T-cell (primary cell): ENCODE measurements around the gene CXADR. TPM values are rescaled to one million over a fixed set of nuclear protein-coding genes. Genes with fewer than 3 reads are reported as not detected.
"Not testable (repeated sequence)": the region's sequence is repeated elsewhere in the genome, so short reads cannot be mapped to it uniquely, and the experiment has no call there.

ENCODE experiments used
- ATAC-seq, 4 experiments: fragments of 200-7000 bp in 3 of 4; fragments of 150-1000 bp in 1 of 4; cut with Tn5 transposase; replicated peaks in 1 of 4; 1 replicate in 3 of 4; 2 replicates in 1 of 4; pipeline ENCODE4 v1.10.0; 2021; ENCODE audit warnings: moderate library complexity in 3 of 4, mild to moderate bottlenecking in 2 of 4, moderate number of reproducible peaks in 1 of 4
- CTCF ChIA-PET, 2 donors: fragments of 300-600 bp; sonication (Branson Sonifier 250); formaldehyde crosslinking; loops; one replicate each; lab custom pipeline; 2022; ENCODE audit warnings: antibody characterized with exemption in 2 of 2; lab: Charles Lee
- POLR2A ChIA-PET, 2 donors: fragments of 300-600 bp; sonication (Branson Sonifier 250); formaldehyde crosslinking; loops; one replicate each; lab custom pipeline; 2022; ENCODE audit warnings: antibody characterized with exemption in 2 of 2; lab: Charles Lee
- DNase-seq, 35 experiments: peaks; one replicate each; pipeline versions ENCODE4 v3.0.0 to v3.0.0-alpha.2; 2013 to 2023
- H3K27ac ChIP-seq: one replicate; pipeline ENCODE4 v1.5.1; 2013; ENCODE audit warnings: low read length
- H3K27me3 ChIP-seq, 2 experiments: replicated peaks in 1 of 2; 1 replicate in 1 of 2; 2 replicates in 1 of 2; pipeline versions ENCODE4 v1.6.1 to v1.7.0; 2013; ENCODE audit warnings: low read length in 1 of 2, mixed read lengths in 1 of 2; ENCODE audit not compliant: control insufficient read depth in 2 of 2, insufficient read depth in 2 of 2; ENCODE audit errors: extremely low read depth in 1 of 2
- H3K36me3 ChIP-seq, 2 donors: 1 replicate in 1 of 2; 2 replicates in 1 of 2; pipeline versions ENCODE4 v1.6.1 to v1.7.0; 2013; ENCODE audit warnings: low read length in 1 of 2; ENCODE audit not compliant: control insufficient read depth in 2 of 2, insufficient read depth in 1 of 2; ENCODE audit errors: extremely low read depth in 1 of 2
- H3K4me1 ChIP-seq, 2 experiments: 1 replicate in 1 of 2; 2 replicates in 1 of 2; pipeline versions ENCODE4 v1.6.1 to v1.7.0; 2013; ENCODE audit warnings: low read length in 2 of 2, mixed read lengths in 1 of 2; ENCODE audit not compliant: insufficient read depth in 2 of 2, control insufficient read depth in 1 of 2; ENCODE audit errors: extremely low read depth in 1 of 2
- H3K4me3 ChIP-seq, 2 donors: 1 replicate in 1 of 2; 2 replicates in 1 of 2; pipeline versions ENCODE4 v1.5.1 to v1.7.0; 2013; ENCODE audit warnings: mild to moderate bottlenecking in 2 of 2, low read length in 1 of 2, moderate library complexity in 1 of 2; ENCODE audit not compliant: control insufficient read depth in 1 of 2; ENCODE audit errors: extremely low read depth in 1 of 2
- H3K9me3 ChIP-seq: 2 replicates; pipeline ENCODE4 v1.7.0; 2013
- H3K27ac Mint-ChIP-seq, 2 donors: one replicate each; pipeline ENCODE4 v1.8.0; 2020 to 2021; ENCODE audit warnings: mild to moderate bottlenecking in 2 of 2, mixed read lengths in 2 of 2
- H3K27me3 Mint-ChIP-seq, 2 donors: one replicate each; pipeline ENCODE4 v1.8.0; 2021 to 2022; ENCODE audit warnings: mixed read lengths in 2 of 2
- H3K36me3 Mint-ChIP-seq: one replicate; pipeline ENCODE4 v1.8.0; 2021; ENCODE audit warnings: mixed read lengths
- H3K4me1 Mint-ChIP-seq, 3 donors: one replicate each; pipeline ENCODE4 v1.8.0; 2020 to 2022; ENCODE audit warnings: mixed read lengths in 3 of 3, mild to moderate bottlenecking in 1 of 3
- H3K4me3 Mint-ChIP-seq, 3 donors: one replicate each; pipeline ENCODE4 v1.8.0; 2020 to 2022; ENCODE audit warnings: mild to moderate bottlenecking in 3 of 3, mixed read lengths in 3 of 3, moderate library complexity in 3 of 3
- H3K9me3 Mint-ChIP-seq, 3 donors: one replicate each; pipeline ENCODE4 v1.8.0; 2020 to 2022; ENCODE audit warnings: mixed read lengths in 3 of 3
- WGBS: methylation state at CpG from one replicate; pipeline ENCODE4 v1.1.5; 2013; ENCODE audit warnings: missing lambda C conversion rate; ENCODE audit not compliant: insufficient coverage; 5-methylcytosine and 5-hydroxymethylcytosine counted together
- total RNA-seq, 35 experiments: library from RNA in 6 of 35; stranded (reverse) in 6 of 35; fragments of 120-200 nt in 1 of 35; gene quantifications; one replicate each; pipeline versions ENCODE4 v1.2.1 to v1.2.4 and lab custom pipeline; 2013 to 2026

CXADR gene
- total RNA-seq, 5 donors from 2014 or later (not counting 1 experiment from before 2014, with no cell fraction given) = 0.35 to 0.95 (median 0.82) TPM

DNA sequence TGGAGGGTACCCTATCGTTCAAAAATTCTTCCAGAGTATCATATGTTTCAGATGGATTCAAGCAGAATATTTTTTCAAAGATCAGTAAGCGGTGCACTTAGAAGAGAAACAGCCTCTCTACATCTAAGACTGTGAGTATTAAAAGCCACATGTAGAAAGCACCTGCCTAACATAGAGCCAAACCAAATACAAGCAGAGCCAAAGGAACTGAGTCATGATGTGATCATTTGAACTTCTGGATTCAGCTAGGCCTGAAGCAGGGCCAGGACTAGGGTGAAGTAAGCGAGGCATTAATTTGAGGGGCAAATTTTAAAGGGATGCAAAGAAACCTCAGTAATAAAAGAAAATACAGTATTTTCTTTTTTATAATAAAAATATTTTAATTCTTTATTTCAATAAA lies 23.3 kb upstream of the CXADR start:
- H3K4me3 ChIP-seq, H3K9me3 ChIP-seq, ATAC-seq, H3K27ac ChIP-seq, POLR2A ChIA-PET, H3K4me1 ChIP-seq, H3K27ac Mint-ChIP-seq, H3K4me3 Mint-ChIP-seq, H3K27me3 ChIP-seq, DNase-seq, H3K36me3 ChIP-seq, H3K36me3 Mint-ChIP-seq, H3K4me1 Mint-ChIP-seq, CTCF ChIA-PET, H3K9me3 Mint-ChIP-seq: not testable (repeated sequence)
- no CpG with 5 or more reads among the region's 3 CpGs for WGBS
- H3K27me3 Mint-ChIP-seq = peaks cover 8 to 14% of the 10 kb centered on the region in 2 donors

DNA sequence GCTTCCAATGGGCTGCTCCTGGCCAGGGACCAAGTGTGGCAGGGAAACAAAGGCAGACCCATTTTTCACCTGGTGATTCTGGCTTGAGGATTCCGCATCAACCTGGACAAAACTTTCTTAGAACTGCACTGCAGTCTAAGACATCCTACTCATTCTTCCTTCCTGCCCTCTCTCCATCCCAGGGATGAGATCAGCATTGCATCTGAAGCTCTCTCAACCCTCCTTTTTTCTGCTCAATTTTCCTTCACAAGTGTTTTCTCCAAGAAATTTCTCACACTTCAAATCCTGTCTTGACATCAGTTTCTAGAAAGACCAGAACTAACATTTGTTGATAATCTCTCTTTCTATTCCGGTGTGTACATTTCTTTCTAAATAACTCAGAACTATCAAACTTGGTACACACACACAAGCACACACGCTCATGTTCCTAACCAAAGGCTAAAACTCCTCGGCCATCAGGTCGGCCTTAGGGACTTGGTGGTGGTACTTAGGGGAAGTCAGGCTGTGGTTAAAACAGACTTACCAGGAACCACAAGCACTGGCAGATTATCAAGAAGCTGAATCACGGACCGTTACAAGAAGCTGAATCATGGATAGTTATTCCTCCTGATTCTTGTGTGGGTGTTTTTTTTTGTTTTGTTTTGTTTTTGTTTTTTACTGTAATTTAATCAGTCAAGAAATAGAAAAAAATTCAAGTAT lies 21.0 kb upstream of the CXADR start:
- Histone ChIP-seq H3K4me1 (no peaks in the 10 kb centered on the region), H3K27ac (no peak overlapping the region), H3K4me3 (no peak overlapping the region), H3K9me3 (no peaks in the 10 kb centered on the region), H3K36me3 (no peaks in the 10 kb centered on the region), H3K27me3 (peaks cover 0 to 3% of the 10 kb centered on the region in 2 experiments)
- Mint-ChIP-seq H3K9me3 (no peaks in the 10 kb centered on the region), H3K27me3 (peaks cover 14 to 18% of the 10 kb centered on the region in 2 donors), H3K27ac (no peak overlapping the region), H3K4me1 (no peaks in the 10 kb centered on the region), H3K4me3 (no peak overlapping the region), H3K36me3 (no peaks in the 10 kb centered on the region)
- WGBS = 54% methylated on average over 2 of the region's 7 CpGs
- ChIA-PET CTCF (interaction anchor here in 1 of 2 donors (0.6 kb wide), 1 partner anchor 20 kb away, joined by 3 read pairs; no protein-coding TSS in a partner anchor), POLR2A (no interaction called here)
- DNase-seq (no peak), ATAC-seq (no peak)

DNA sequence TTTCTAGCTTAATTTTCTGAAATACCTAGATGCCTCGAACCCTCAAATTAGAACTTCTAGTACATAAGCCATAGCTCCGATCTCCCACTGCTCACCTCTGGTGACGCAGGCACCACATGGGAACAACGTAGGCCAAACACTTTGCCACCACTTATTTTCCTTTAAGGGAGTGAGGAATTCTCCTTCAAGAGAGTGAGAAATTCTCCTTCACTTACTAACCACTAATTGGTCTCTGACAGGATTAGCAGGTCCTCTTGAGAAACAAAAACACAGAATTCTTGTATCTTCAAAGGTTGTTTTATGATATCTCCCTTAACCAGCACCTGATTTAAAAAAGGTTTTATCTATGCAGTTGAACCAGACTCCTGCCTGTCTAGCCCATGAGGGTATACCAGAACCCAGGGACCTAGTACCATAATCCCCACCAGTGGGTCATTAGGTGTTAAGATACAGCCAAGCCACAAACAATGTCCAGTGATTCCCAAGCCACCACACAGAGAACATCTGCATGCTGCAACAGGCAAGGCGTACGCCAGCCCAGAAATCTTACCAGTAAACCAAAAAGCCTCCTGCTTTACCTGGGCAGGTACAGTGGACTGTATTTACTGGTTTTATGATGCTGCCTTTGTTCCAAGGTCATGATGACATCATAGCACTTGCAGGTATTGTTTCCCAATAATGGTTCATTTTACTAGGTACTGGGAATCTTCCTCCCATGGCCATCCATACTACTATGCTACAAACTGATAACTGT lies 20.3 kb upstream of the CXADR start:
- H3K27ac ChIP-seq = no peak overlapping the region
- no peaks in the 10 kb centered on the region for H3K4me1 ChIP-seq
- no peak overlapping the region for H3K4me3 ChIP-seq
- ChIA-PET POLR2A (no interaction called here), CTCF (interaction anchor here in 1 of 2 donors (0.6 kb wide), 1 partner anchor 19 kb away, joined by 3 read pairs; no protein-coding TSS in a partner anchor)
- Mint-ChIP-seq H3K4me1 (no peaks in the 10 kb centered on the region), H3K36me3 (no peaks in the 10 kb centered on the region), H3K4me3 (no peak overlapping the region), H3K27ac (no peak overlapping the region), H3K9me3 (no peaks in the 10 kb centered on the region), H3K27me3 (peaks cover 18 to 22% of the 10 kb centered on the region in 2 donors)
- H3K36me3 ChIP-seq = no peaks in the 10 kb centered on the region
- WGBS = no CpG with 5 or more reads among the region's 6 CpGs
- peaks cover 0 to 3% of the 10 kb centered on the region in 2 experiments for H3K27me3 ChIP-seq
- H3K9me3 ChIP-seq = no peaks in the 10 kb centered on the region
- DNase-seq (no peak), ATAC-seq (no peak)

DNA sequence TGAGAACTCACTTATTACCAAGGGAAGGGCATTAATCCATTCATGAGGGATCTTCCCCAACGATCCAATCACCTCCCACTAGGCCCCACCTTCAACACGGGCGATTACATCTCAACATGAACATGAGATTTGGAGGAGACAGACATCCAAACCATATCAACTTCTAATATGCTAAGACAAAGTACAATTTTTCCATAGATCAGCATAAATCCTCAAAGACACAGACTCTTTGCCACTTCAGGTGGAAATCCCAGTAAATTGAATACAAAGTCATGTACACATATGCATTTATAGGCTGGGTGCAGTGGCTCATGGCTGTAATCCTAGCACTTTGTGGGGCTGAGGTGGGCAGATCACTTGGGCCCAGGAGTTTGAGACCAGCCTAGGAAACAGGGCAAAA lies 18.8 kb upstream of the CXADR start:
- no peak overlapping the region for H3K27ac ChIP-seq
- POLR2A ChIA-PET = no interaction called here
- DNase-seq (no peak), ATAC-seq (no peak)
- no peaks in the 10 kb centered on the region for H3K36me3 Mint-ChIP-seq
- no peaks in the 10 kb centered on the region for H3K36me3 ChIP-seq
- H3K9me3 Mint-ChIP-seq = no peaks in the 10 kb centered on the region
- 68% methylated on average over 3 of the region's 3 CpGs for WGBS
- H3K27me3 Mint-ChIP-seq = peaks cover 18 to 22% of the 10 kb centered on the region in 2 donors
- H3K4me3 Mint-ChIP-seq = no peak overlapping the region
- no peaks in the 10 kb centered on the region for H3K4me1 ChIP-seq
- H3K4me3 ChIP-seq = no peak overlapping the region
- CTCF ChIA-PET = no interaction called here
- H3K9me3 ChIP-seq = no peaks in the 10 kb centered on the region
- peaks cover 0 to 3% of the 10 kb centered on the region in 2 experiments for H3K27me3 ChIP-seq
- H3K27ac Mint-ChIP-seq = no peak overlapping the region
- H3K4me1 Mint-ChIP-seq = no peaks in the 10 kb centered on the region

DNA sequence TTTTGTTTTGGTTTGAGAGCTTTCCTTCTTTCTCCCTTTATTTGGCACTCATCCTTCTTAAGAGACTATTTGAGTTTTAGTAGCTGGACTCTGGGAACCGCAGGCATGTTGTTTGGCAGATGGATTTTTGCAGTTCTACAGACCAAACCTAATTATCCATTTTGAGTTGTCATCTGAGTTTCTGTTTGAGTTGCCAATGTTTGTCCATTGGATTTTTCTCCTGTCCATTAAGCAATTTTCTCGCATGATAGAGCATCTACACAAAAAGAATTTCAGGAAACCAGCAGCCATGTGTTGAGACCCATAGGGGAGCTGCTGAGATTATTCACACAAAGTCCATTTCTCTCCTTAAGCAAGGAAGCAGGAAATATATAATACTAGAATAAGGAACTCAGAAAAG lies 17.2 kb upstream of the CXADR start:
- H3K27ac Mint-ChIP-seq = no peak overlapping the region
- no CpG with 5 or more reads among the region's 2 CpGs for WGBS
- no peaks in the 10 kb centered on the region for H3K9me3 Mint-ChIP-seq
- Histone ChIP-seq H3K36me3 (no peaks in the 10 kb centered on the region), H3K4me1 (no peaks in the 10 kb centered on the region), H3K27ac (no peak overlapping the region), H3K9me3 (no peaks in the 10 kb centered on the region), H3K27me3 (peaks cover 0 to 3% of the 10 kb centered on the region in 2 experiments), H3K4me3 (no peak overlapping the region)
- CTCF ChIA-PET = interaction anchor here in 1 of 2 donors (0.7 kb wide), 1 partner anchor 803 kb away, joined by 3 read pairs; no protein-coding TSS in a partner anchor
- H3K27me3 Mint-ChIP-seq = peaks cover 21 to 22% of the 10 kb centered on the region in 2 donors
- H3K4me3 Mint-ChIP-seq = no peak overlapping the region
- POLR2A ChIA-PET = no interaction called here
- no peaks in the 10 kb centered on the region for H3K36me3 Mint-ChIP-seq
- H3K4me1 Mint-ChIP-seq = no peaks in the 10 kb centered on the region
- ATAC-seq = no peak
- DNase-seq = no peak

DNA sequence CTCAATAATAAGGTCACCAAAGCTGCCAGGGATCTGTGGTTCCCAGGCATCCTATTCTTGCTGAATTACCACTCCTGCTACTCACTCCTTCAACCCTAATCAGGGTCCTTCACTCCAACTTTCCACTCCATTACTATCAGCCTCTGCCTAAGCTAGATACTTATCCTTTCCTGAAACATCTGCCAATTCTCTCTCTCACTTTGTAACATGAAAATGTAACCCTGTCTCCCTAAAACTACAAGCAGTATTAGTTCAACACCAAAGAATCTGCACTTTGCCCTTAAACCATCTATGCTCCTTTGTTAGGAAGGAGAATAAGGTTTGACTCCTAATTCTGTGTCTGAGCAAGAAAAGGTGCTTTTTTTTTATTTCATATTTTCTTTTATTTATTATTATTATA lies 15.5 kb upstream of the CXADR start:
- Mint-ChIP-seq H3K27ac (no peak overlapping the region), H3K4me1 (no peaks in the 10 kb centered on the region), H3K9me3 (no peaks in the 10 kb centered on the region), H3K4me3 (no peak overlapping the region), H3K36me3 (no peaks in the 10 kb centered on the region), H3K27me3 (peaks cover 19 to 22% of the 10 kb centered on the region in 2 donors)
- Histone ChIP-seq H3K27me3 (peaks cover 0 to 3% of the 10 kb centered on the region in 2 experiments), H3K36me3 (no peaks in the 10 kb centered on the region), H3K4me3 (no peak overlapping the region), H3K9me3 (no peaks in the 10 kb centered on the region), H3K27ac (no peak overlapping the region), H3K4me1 (no peaks in the 10 kb centered on the region)
- CTCF ChIA-PET = no interaction called here
- no peak for ATAC-seq
- DNase-seq = no peak
- POLR2A ChIA-PET = no interaction called here
